GM10248 (cell line): ENCODE measurements around the gene LSM4.

ENCODE experiments used
- CTCF ChIA-PET: fragments of 300-600 bp; sonication (Branson Sonifier 250); formaldehyde crosslinking; extraction: SDS; loops from one replicate; lab custom pipeline; 2021; ENCODE audit warnings: antibody characterized with exemption; lab: Yijun Ruan, JAX
- POLR2A ChIA-PET: fragments of 350-650 bp; sonication (Branson Sonifier 250); formaldehyde crosslinking; extraction: SDS; loops from one replicate; lab custom pipeline; 2020; ENCODE audit warnings: antibody characterized with exemption; lab: Yijun Ruan, JAX
- DNase-seq: peaks from one replicate; pipeline ENCODE4 v3.0.0; 2012; ENCODE audit errors: extremely low spot score
- CTCF ChIP-seq: IDR thresholded peaks from 2 replicates; pipeline ENCODE4 v1.5.1; 2012; ENCODE audit warnings: mild to moderate bottlenecking, low read depth; ENCODE audit errors: extremely low read depth, missing control alignments, control extremely low read depth

The LSM4 gene

GRCh38 chr19:18310118-18310909, 12.6 kb downstream of the LSM4 start:
- no peak for TF ChIP-seq CTCF
- DNase-seq: no peak
- ChIA-PET CTCF (interaction anchor here (1.3 to 2.6 kb wide), 3 partner anchors 18 to 31 kb away, joined by 3 to 16 read pairs (median 7); no protein-coding TSS in a partner anchor), POLR2A (interaction anchor here (0.8 to 0.9 kb wide), 2 partner anchors 29 to 31 kb away, joined by 3 read pairs; partner anchors contain the start of gene JUND)

GRCh38 chr19:18309525-18310064, 13.3 kb downstream of the LSM4 start:
- peak; percentile 7 for DNase-seq
- TF ChIP-seq CTCF: no peak
- ChIA-PET POLR2A (interaction anchor here (0.8 to 1.9 kb wide), 3 partner anchors 28 to 30 kb away, joined by 3 to 10 read pairs (median 3); partner anchors contain the start of gene JUND), CTCF (interaction anchor here (1.3 to 2.6 kb wide), 4 partner anchors 13 to 30 kb away, joined by 3 to 16 read pairs (median 9); partner anchors contain the start of gene LSM4)

GRCh38 chr19:18308948-18309325, 13.9 kb downstream of the LSM4 start:
- CTCF ChIA-PET: interaction anchor here (1.0 to 1.7 kb wide), 2 partner anchors 13 to 20 kb away, joined by 4 to 11 read pairs; partner anchors contain the start of gene LSM4
- POLR2A ChIA-PET: interaction anchor here (1.5 to 1.9 kb wide), 3 partner anchors 27 to 31 kb away, joined by 3 to 10 read pairs (median 5); partner anchors contain the start of gene JUND
- TF ChIP-seq CTCF: no peak
- peak; percentile 4 for DNase-seq

- peak; percentile 10 for DNase-seq
- TF ChIP-seq CTCF: no peak
- ChIA-PET CTCF (interaction anchor here (1.0 to 1.7 kb wide), 3 partner anchors 14 to 20 kb away, joined by 3 to 11 read pairs (median 4); partner anchors contain the start of gene LSM4), POLR2A (interaction anchor here (0.6 to 1.9 kb wide), 4 partner anchors 27 to 80 kb away, joined by 3 to 10 read pairs (median 4); partner anchors contain the start of gene JUND)
These were observed 14.6 kb downstream of the LSM4 start for GRCh38 chr19:18308051-18308947.

- ChIA-PET CTCF (interaction anchor here (1.3 to 1.4 kb wide), 4 partner anchors 15 to 55 kb away, joined by 3 to 10 read pairs (median 6); partner anchors contain the start of gene LSM4), POLR2A (interaction anchor here (1.4 kb wide), 1 partner anchor 26 kb away, joined by 11 read pairs; the partner anchor contains the start of gene JUND)
- DNase-seq: no peak
- TF ChIP-seq CTCF: no peak
These were observed 15.6 kb downstream of the LSM4 start for GRCh38 chr19:18307271-18307681.
